GM12878 (cell line): ENCODE data around the gene FGF14. TPM values are rescaled to one million over a fixed set of nuclear protein-coding genes. Genes with fewer than 3 reads are reported as not detected.

Experiments
- ATAC-seq: fragments of 200-7000 bp; cut with Tn5 transposase; 3 replicates; pipeline ENCODE4 v1.9.1; 2020; ENCODE audit warnings: mild to moderate bottlenecking, moderate library complexity
- BruUV-seq: library from RNA; stranded (reverse); fragments of 400-500 nt; replicated peaks from 2 replicates; lab custom pipeline; 2021; lab: Mats Ljungman, UMichigan
- CTCF ChIA-PET: fragments of 300-600 bp; sonication (Branson Sonifier 250); formaldehyde crosslinking; extraction: SDS; loops from one replicate; lab custom pipeline; 2021; ENCODE audit warnings: inconsistent platforms; lab: Yijun Ruan, JAX
- POLR2A ChIA-PET: fragments of 350-600 bp; formaldehyde crosslinking; extraction: SDS; loops from one replicate; lab custom pipeline; 2021; ENCODE audit warnings: inconsistent platforms; lab: Charles Lee
- RAD21 ChIA-PET: fragments of 300-600 bp; sonication (Branson Sonifier 250); formaldehyde crosslinking; loops from one replicate; lab custom pipeline; 2023; ENCODE audit warnings: antibody characterized with exemption; ENCODE audit not compliant: unreplicated experiment; lab: Charles Lee
- SMC1A ChIA-PET: fragments of 300-600 bp; sonication (Branson Sonifier 250); formaldehyde crosslinking; loops from one replicate; lab custom pipeline; 2023; ENCODE audit not compliant: unreplicated experiment, uncharacterized antibody; lab: Charles Lee
- DNase-seq: peaks from one replicate; pipeline ENCODE4 v3.0.0-alpha.2; 2011; ENCODE audit warnings: low read depth, low spot score
- FAIRE-seq: peaks from 3 replicates; lab custom pipeline; 2011; peaks lifted over from hg19 to GRCh38; lab: Jason Lieb, UNC
- H2AFZ ChIP-seq: 2 replicates; pipeline ENCODE4 v1.6.0; 2011; ENCODE audit warnings: low read depth, low read length, control low read depth; ENCODE audit not compliant: control insufficient read depth
- H3K27ac ChIP-seq: 2 replicates; pipeline ENCODE4 v1.5.1; 2011; ENCODE audit warnings: control low read depth; ENCODE audit not compliant: control insufficient read depth, insufficient read depth
- H3K27me3 ChIP-seq, 2 experiments: replicated peaks in 1 of 2; 2 replicates each; pipeline versions ENCODE4 v1.6.0 to v1.6.1; 2011; ENCODE audit warnings: low read length in 1 of 2; ENCODE audit not compliant: control insufficient read depth in 2 of 2, insufficient read depth in 2 of 2
- H3K36me3 ChIP-seq, 2 experiments: 2 replicates each; pipeline ENCODE4 v1.5.1; 2011; ENCODE audit warnings: low read length in 1 of 2; ENCODE audit not compliant: control insufficient read depth in 2 of 2, insufficient read depth in 2 of 2
- H3K4me1 ChIP-seq: 2 replicates; pipeline ENCODE4 v1.6.1; 2011; ENCODE audit warnings: mild to moderate bottlenecking, low read length, moderate library complexity, mixed read lengths; ENCODE audit not compliant: control insufficient read depth, insufficient read depth
- H3K4me2 ChIP-seq: 2 replicates; pipeline ENCODE4 v1.6.0; 2011; ENCODE audit warnings: control low read depth; ENCODE audit not compliant: control insufficient read depth, insufficient read depth
- H3K4me3 ChIP-seq: fragments of 200-600 bp; sonication (generic); 2 replicates; pipeline ENCODE4 v1.5.1; 2016
- H3K79me2 ChIP-seq: 2 replicates; pipeline ENCODE4 v1.6.0; 2011; ENCODE audit warnings: low read length; ENCODE audit not compliant: control insufficient read depth, insufficient read depth
- H3K9ac ChIP-seq: 2 replicates; pipeline ENCODE4 v1.8.0; 2011; ENCODE audit warnings: low read length, control low read depth, mixed read lengths; ENCODE audit not compliant: control insufficient read depth, insufficient read depth
- H3K9me3 ChIP-seq: replicated peaks from 3 replicates; pipeline ENCODE4 v1.5.1; 2011; ENCODE audit warnings: mild to moderate bottlenecking, low read length; ENCODE audit not compliant: control insufficient read depth, insufficient read depth
- H4K20me1 ChIP-seq: 2 replicates; pipeline ENCODE4 v1.6.0; 2011; ENCODE audit not compliant: control insufficient read depth, insufficient read depth
- DPF2 ChIP-seq: fragments of 450-650 bp; IDR thresholded peaks from 2 replicates; pipeline ENCODE4 v1.6.1; 2017; ENCODE audit warnings: mild to moderate bottlenecking
- E4F1 ChIP-seq: fragments of 450-650 bp; IDR thresholded peaks from 2 replicates; pipeline ENCODE4 v1.6.1; 2018; ENCODE audit warnings: borderline replicate concordance, mild to moderate bottlenecking; ENCODE audit not compliant: partially characterized antibody
- HDAC6 ChIP-seq: fragments of 200-600 bp; sonication (generic); IDR thresholded peaks from one replicate; pipeline ENCODE4 v1.8.0; 2017; ENCODE audit warnings: antibody characterized with exemption; ENCODE audit not compliant: unreplicated experiment
- IKZF1 ChIP-seq: fragments of 450-650 bp; conservative IDR thresholded peaks from 2 replicates; pipeline ENCODE4 v1.6.1; 2017; ENCODE audit warnings: antibody characterized with exemption, mild to moderate bottlenecking
- PRDM15 ChIP-seq: fragments of 450-650 bp; formaldehyde crosslinking; IDR thresholded peaks from 2 replicates; pipeline ENCODE4 v1.4.0; 2020; ENCODE audit warnings: mild to moderate bottlenecking, moderate library complexity
- YBX1 ChIP-seq: fragments of 450-650 bp; IDR thresholded peaks from 2 replicates; pipeline ENCODE4 v1.6.1; 2016; ENCODE audit warnings: antibody characterized with exemption
- ZBTB33 ChIP-seq: fragments of 450-650 bp; IDR thresholded peaks from 2 replicates; pipeline ENCODE4 v1.6.1; 2017; ENCODE audit warnings: mild to moderate bottlenecking
- in situ Hi-C: fragments of 300-500 bp; cut with MboI; formaldehyde crosslinking; loops from 9 replicates; pipeline ENCODE4 v1.14.3; 2018; ENCODE audit warnings: mixed read lengths
- intact Hi-C: fragments of 100-400 bp; cut with micrococcal nuclease; formaldehyde crosslinking; loops from one replicate; pipeline ENCODE4 v1.14.2; 2022; ENCODE audit not compliant: unreplicated experiment
- polyA plus RNA-seq, 11 experiments: library from polyadenylated mRNA; depleted of rRNA in 4 of 11; unstranded in 6 of 11; stranded (reverse) in 5 of 11; fragments of >200 nt; fragmentation: Nextera tagmentation in 4 of 11; fragmentation: Illumina TruSeq in 1 of 11; extraction: Ambion mirVana in 4 of 11; extraction: Trizol in 1 of 11; gene quantifications; 1 replicate in 1 of 11; 2 replicates in 10 of 11; pipeline versions ENCODE4 v1.2.1 to v1.2.3, GENCODE V29; 2011 to 2016; ENCODE audit warnings: inconsistent platforms in 2 of 11, missing spikeins in 2 of 11, low read depth in 1 of 11
- total RNA-seq, 4 experiments: library from RNA; depleted of rRNA in 3 of 4; stranded (reverse); fragments of >200 nt in 3 of 4; fragmentation: Illumina TruSeq in 1 of 4; extraction: Trizol in 1 of 4; gene quantifications; 2 replicates each; pipeline versions ENCODE4 v1.2.1 to v1.2.3, GENCODE V29; 2013 to 2021

Gene FGF14
- total and polyA plus RNA-seq, 10 of the 15 experiments (the other 5 are each of a cell fraction or from before 2014, with no cell fraction given), result under 0.01 to 0.44 (median 0.04) TPM

DNA sequence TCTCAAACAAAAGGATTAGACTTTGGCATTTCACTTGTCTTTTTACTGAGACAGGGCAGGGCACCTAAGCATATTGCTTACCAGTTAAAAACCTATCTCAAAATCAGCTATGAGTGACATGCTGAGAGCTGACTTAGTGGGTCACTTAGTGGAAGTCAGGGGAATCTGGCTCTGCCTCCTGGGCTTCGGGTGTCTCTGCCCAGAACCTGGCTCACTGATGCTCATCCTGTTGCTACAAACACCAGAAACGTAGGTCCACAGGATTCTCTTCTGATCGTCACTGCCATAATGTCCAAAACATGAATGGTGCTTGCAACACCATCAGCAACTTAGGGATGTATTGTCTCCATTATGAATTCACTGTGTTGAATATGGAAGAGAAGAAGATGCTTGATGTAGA, 673.2 kb downstream of the FGF14 start (continued):
- TF ChIP-seq ZBTB33 (no peak), PRDM15 (CRISPR knock-in tag) (no peak)

- intact Hi-C loops, result no loop called here
- POLR2A ChIA-PET, result interaction anchor here (0.6 kb wide), 1 partner anchor 7 kb away, joined by 3 read pairs; no protein-coding TSS in a partner anchor
- SMC1A ChIA-PET, result interaction anchor here (1.0 to 2.0 kb wide), 5 partner anchors 16 to 100 kb away, joined by 3 to 8 read pairs (median 5); no protein-coding TSS in a partner anchor
- RAD21 ChIA-PET, result no interaction called here
- H3K9ac ChIP-seq, result no peak overlapping the region
- ATAC-seq (no peak), FAIRE-seq (no peak), DNase-seq (no peak)
- H3K4me3 ChIP-seq, result no peak overlapping the region
- no peaks in the 10 kb centered on the region for H4K20me1 ChIP-seq
- no peaks in the 10 kb centered on the region for H3K79me2 ChIP-seq
- BruUV-seq, result no TSS peak
- no peak overlapping the region for H2AFZ ChIP-seq
- in situ Hi-C loops, result no loop called here
- H3K27me3 ChIP-seq, result no peaks in the 10 kb centered on the region
- no peaks in the 10 kb centered on the region for H3K9me3 ChIP-seq
- no peaks in the 10 kb centered on the region for H3K4me1 ChIP-seq
- no peak overlapping the region for H3K27ac ChIP-seq
- TF ChIP-seq DPF2 (no peak), YBX1 (no peak), E4F1 (no peak), HDAC6 (no peak), IKZF1 (no peak)
- CTCF ChIA-PET, result interaction anchor here (1.1 kb wide), 1 partner anchor 22 kb away, joined by 3 read pairs; no protein-coding TSS in a partner anchor
- H3K36me3 ChIP-seq, result no peaks in the 10 kb centered on the region
- no peak overlapping the region for H3K4me2 ChIP-seq
Observed at GRCh38 chr13:101728021-101728420, 673.8 kb downstream of the FGF14 start.
